Measurements from ENCODE around the gene IFNK.

IFNK gene

DNA sequence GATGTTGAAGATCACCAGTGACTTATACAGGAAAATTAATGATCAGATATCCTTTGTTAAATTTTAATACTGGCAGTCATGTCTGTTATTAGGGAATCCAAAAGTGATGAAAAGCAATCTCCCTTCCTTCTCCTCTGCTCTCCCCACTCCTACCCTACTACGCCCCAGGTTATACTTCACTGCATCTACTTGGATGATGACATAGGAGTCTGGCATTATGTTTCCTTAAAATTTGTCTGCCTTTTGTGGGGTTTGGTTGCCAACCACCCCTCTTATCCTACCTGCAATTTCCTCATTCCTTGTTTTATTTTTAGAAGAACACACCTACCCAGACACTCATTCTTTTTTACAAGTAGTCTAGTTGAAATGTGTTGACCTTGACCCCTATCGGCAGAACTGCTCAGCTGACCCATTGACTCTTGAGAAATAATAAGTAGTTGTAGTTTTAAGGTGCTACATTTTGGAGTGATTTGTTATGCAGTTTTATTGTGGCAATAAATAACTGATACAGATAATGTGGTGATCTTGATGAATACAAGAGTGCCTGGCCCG lies 10.6 kb downstream of the IFNK start:
- DNase-seq (ENCODE audit: low spot score): no peak
- TF ChIP-seq, protein P1, sequence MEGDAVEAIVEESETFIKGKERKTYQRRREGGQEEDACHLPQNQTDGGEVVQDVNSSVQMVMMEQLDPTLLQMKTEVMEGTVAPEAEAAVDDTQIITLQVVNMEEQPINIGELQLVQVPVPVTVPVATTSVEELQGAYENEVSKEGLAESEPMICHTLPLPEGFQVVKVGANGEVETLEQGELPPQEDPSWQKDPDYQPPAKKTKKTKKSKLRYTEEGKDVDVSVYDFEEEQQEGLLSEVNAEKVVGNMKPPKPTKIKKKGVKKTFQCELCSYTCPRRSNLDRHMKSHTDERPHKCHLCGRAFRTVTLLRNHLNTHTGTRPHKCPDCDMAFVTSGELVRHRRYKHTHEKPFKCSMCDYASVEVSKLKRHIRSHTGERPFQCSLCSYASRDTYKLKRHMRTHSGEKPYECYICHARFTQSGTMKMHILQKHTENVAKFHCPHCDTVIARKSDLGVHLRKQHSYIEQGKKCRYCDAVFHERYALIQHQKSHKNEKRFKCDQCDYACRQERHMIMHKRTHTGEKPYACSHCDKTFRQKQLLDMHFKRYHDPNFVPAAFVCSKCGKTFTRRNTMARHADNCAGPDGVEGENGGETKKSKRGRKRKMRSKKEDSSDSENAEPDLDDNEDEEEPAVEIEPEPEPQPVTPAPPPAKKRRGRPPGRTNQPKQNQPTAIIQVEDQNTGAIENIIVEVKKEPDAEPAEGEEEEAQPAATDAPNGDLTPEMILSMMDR (IDR thresholded peaks at IDR 0.05; ENCODE audit: extremely low read depth, insufficient read depth, missing control alignments): no peak
- in situ Hi-C loops (cut with MboI; ENCODE audit: low pct_unique_long_range_greater_than_20kb, low sequenced_read_pairs, unreplicated experiment): loop anchor here (5.0 kb wide), 1 partner anchor 202 kb away; no protein-coding TSS in a partner anchor

DNA sequence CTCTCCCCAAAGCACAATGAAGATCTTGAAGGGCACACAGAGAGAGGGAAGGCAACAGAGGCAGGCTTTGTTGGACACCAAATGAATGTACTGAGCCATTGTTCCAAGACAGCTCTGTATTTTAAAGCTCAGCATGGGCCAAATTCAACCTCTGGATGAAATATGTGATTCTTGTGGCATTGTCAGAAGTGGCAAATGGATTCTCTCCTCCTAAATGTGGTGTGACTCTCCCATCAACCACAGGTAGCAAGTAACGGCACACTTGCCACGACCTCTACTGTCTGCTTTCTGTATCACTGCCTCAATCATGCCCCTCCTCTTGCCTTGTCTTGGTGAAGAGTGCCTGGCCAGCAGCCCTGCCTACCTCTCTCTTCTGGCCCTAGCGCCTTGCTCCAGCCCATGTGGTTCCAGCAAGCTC lies 11.6 kb downstream of the IFNK start:
- no peak for DNase-seq (ENCODE audit: low spot score)
- in situ Hi-C loops (cut with MboI; ENCODE audit: low pct_unique_long_range_greater_than_20kb, low sequenced_read_pairs, unreplicated experiment): no loop called here
- TF ChIP-seq, protein P1 (IDR thresholded peaks at IDR 0.05; ENCODE audit: extremely low read depth, insufficient read depth, missing control alignments): peak; percentile 18

DNA sequence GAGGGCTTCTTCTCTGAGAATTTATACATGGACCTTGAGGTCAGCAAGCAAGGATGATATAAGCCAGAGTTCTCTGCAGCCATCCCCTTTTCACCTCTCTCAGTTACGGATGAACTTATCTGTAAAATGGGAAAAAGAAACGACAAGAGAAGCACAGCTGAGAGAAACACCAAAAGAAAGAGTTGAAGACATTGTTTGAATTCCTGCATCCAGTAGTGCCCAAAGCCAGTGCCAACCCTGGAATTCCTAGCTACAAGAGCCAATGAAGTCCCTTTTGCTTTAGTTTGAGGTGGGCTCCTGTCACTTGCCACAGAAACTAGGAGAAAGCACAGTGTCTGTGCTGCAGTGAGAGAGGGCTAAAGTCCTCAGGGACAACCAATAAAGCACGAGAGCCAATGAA lies 12.1 kb downstream of the IFNK start:
- in situ Hi-C loops (cut with MboI; ENCODE audit: low pct_unique_long_range_greater_than_20kb, low sequenced_read_pairs, unreplicated experiment): no loop called here
- no peak for DNase-seq (ENCODE audit: low spot score)

DNA sequence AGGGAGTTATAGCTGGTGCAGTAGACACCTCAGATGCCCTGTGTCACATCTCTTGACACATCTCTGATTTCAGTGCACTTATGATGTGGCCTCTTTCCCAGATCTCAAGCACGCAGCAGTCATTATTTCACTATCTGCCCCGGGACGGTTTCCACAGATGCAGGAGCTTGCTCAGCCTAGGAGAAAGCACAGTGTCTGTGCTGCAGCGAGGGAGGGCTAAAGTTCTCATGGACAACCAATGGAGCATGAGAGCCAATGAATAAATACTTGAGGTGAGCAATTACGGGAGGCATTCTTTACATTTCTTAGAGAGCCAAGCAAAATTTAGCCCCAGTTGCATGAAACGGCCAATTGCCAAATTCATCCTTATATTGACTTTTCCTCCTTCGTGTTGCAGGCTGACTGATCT lies 12.9 kb downstream of the IFNK start:
- TF ChIP-seq, protein P1 (IDR thresholded peaks at IDR 0.05; ENCODE audit: extremely low read depth, insufficient read depth, missing control alignments): no peak
- in situ Hi-C loops (cut with MboI; ENCODE audit: low pct_unique_long_range_greater_than_20kb, low sequenced_read_pairs, unreplicated experiment): no loop called here
- DNase-seq (ENCODE audit: low spot score): no peak

More for the DNA sequence above, 12.1 kb downstream of the IFNK start:
- TF ChIP-seq, protein P1 (IDR thresholded peaks at IDR 0.05; ENCODE audit: extremely low read depth, insufficient read depth, missing control alignments): no peak

DNA sequence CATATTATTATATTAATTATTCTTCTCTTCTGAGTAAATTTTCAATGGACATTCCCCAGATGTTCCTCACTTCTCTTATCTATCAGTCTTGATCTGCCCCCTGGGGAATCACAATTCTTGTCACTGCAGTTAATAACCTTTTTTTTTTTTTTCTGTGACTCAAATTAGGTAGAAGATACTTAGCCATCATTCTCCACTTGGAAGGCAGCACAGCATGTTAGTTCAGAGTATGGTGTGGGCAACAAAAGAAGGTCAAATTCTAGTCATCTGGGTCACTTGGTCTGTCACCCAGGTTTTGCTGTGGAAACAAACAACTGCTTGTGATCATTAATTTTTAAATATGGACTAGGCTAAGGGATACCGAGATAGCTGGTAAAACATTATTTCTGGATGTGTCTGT lies 13.7 kb downstream of the IFNK start:
- no peak for DNase-seq (ENCODE audit: low spot score)
- in situ Hi-C loops (cut with MboI; ENCODE audit: low pct_unique_long_range_greater_than_20kb, low sequenced_read_pairs, unreplicated experiment): no loop called here
- TF ChIP-seq, protein P1 (IDR thresholded peaks at IDR 0.05; ENCODE audit: extremely low read depth, insufficient read depth, missing control alignments): no peak

DNA sequence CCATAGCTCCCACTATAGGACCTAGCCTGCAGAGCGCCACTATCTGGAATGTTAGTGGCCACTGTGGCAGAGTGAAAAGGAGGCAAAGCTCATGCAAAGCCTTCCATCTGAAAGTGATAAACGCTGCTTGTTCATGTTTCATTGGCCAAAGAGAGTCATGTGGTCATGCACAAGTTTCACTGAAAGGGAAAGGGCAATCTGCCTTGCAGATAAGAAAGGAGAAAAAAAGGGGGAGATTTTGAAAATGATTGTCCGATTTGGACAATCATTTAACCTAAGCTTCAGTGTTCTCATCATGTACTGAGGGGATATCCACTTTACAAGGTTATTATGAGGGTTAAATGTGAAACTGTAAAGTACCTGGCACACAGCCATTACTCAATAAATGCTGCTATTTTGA lies 14.6 kb downstream of the IFNK start:
- TF ChIP-seq, protein P1 (IDR thresholded peaks at IDR 0.05; ENCODE audit: extremely low read depth, insufficient read depth, missing control alignments): no peak
- in situ Hi-C loops (cut with MboI; ENCODE audit: low pct_unique_long_range_greater_than_20kb, low sequenced_read_pairs, unreplicated experiment): no loop called here
- no peak for DNase-seq (ENCODE audit: low spot score)

Measured in GM13977 (cell line).